MM.1S (cell line): ENCODE data around the gene COL8A2.

Experiments used
- EZH2 ChIP-seq: fragments of 300-600 bp; sonication (generic); optimal IDR thresholded peaks from 2 replicates; pipeline ENCODE3; 2017; ENCODE audit warnings: low read depth, mild to moderate bottlenecking, antibody characterized with exemption, low read length, mixed read lengths
- TF ChIP-seq, protein P1 (sequence below): fragments of 300-600 bp; sonication (generic); IDR thresholded peaks from 2 replicates; pipeline ENCODE4 v1.5.1; 2016; ENCODE audit warnings: antibody characterized with exemption, low read length, mixed read lengths

DNA sequence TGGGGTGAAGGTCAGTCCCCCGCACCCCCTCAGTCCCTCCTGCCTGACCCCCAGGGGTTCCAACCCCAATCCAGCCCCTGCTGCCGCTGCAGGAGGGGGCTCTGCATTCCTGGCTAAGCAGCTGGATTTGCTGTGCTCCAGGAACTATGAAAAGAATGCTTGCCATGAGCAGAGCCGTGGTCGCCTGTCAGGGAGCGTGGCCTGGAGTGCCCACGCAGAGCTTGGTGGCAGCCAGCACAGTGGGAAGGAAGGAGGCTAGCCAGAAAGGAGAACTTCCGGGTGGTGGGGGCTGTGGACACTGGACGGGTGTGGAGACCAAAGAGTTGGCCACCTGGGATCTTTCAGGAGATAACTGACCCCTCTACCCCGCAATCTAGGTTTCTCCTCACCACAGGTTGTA, 5.6 kb downstream of the COL8A2 start:
- TF ChIP-seq, protein P1, sequence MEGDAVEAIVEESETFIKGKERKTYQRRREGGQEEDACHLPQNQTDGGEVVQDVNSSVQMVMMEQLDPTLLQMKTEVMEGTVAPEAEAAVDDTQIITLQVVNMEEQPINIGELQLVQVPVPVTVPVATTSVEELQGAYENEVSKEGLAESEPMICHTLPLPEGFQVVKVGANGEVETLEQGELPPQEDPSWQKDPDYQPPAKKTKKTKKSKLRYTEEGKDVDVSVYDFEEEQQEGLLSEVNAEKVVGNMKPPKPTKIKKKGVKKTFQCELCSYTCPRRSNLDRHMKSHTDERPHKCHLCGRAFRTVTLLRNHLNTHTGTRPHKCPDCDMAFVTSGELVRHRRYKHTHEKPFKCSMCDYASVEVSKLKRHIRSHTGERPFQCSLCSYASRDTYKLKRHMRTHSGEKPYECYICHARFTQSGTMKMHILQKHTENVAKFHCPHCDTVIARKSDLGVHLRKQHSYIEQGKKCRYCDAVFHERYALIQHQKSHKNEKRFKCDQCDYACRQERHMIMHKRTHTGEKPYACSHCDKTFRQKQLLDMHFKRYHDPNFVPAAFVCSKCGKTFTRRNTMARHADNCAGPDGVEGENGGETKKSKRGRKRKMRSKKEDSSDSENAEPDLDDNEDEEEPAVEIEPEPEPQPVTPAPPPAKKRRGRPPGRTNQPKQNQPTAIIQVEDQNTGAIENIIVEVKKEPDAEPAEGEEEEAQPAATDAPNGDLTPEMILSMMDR, result no peak
- no peak for TF ChIP-seq EZH2
